GM12878 (cell line): ENCODE data around the gene SLC35B4.

Experiments
- BMI1 ChIP-seq: fragments of 450-650 bp; IDR thresholded peaks from 2 replicates; pipeline ENCODE4 v1.6.1; 2016; ENCODE audit warnings: mild to moderate bottlenecking, moderate library complexity, borderline replicate concordance
- CTCF ChIP-seq, 3 experiments: IDR thresholded peaks in 2 of 3; conservative IDR thresholded peaks in 1 of 3; 2 replicates each; pipeline ENCODE4 v1.5.1; 2011; ENCODE audit warnings: low read depth in 3 of 3, low read length in 3 of 3, mild to moderate bottlenecking in 3 of 3, control low read depth in 2 of 3, moderate library complexity in 2 of 3, inconsistent platforms in 1 of 3, mixed read lengths in 1 of 3; ENCODE audit not compliant: control insufficient read depth in 2 of 3, insufficient read depth in 1 of 3; ENCODE audit errors: extremely low read depth in 1 of 3
- EZH2 ChIP-seq: IDR thresholded peaks from 2 replicates; pipeline ENCODE4 v1.6.1; 2012; ENCODE audit warnings: low read depth, mild to moderate bottlenecking, control low read depth, inconsistent platforms, low read length, borderline replicate concordance; ENCODE audit not compliant: control insufficient read depth
- MXI1 ChIP-seq: fragments of 150-350 bp; IDR thresholded peaks from 2 replicates; pipeline ENCODE4 v1.6.1; 2011; ENCODE audit warnings: low read depth, mild to moderate bottlenecking, inconsistent platforms, low read length, improper control_type of control experiment
- NRF1 ChIP-seq: conservative IDR thresholded peaks from 2 replicates; pipeline ENCODE4 v1.6.1; 2011; ENCODE audit warnings: mild to moderate bottlenecking, low read depth, low read length, improper control_type of control experiment
- POLR2A ChIP-seq: IDR thresholded peaks from 2 replicates; pipeline ENCODE4 v1.6.1; 2011; ENCODE audit warnings: low read depth, mild to moderate bottlenecking, low read length
- SMC3 ChIP-seq: IDR thresholded peaks from 2 replicates; pipeline ENCODE4 v1.6.1; 2011; ENCODE audit warnings: low read length, improper control_type of control experiment, borderline replicate concordance
- SUZ12 ChIP-seq: fragments of 200-600 bp; sonication (generic); IDR thresholded peaks from one replicate; pipeline ENCODE4 v1.6.1; 2018; ENCODE audit warnings: antibody characterized with exemption, mild to moderate bottlenecking; ENCODE audit not compliant: unreplicated experiment

- TF ChIP-seq MXI1 (no peak), SUZ12 (no peak), EZH2 (no peak), POLR2A (no peak), CTCF (IDR thresholded peaks at IDR 0.05 in 2 of 3, conservative IDR thresholded peaks at IDR 0.05 in 1 of 3; ENCODE audit: control insufficient read depth in 2 of 3, extremely low read depth in 1 of 3, insufficient read depth in 1 of 3, low read depth in 3 of 3, low read length in 3 of 3) (no peak), SMC3 (no peak), BMI1 (no peak), NRF1 (no peak)
These were observed 17.7 kb upstream of the SLC35B4 start for GRCh38 chr7:134334408-134334807.
